ENCODE results near the gene RAD51B. TPM values are rescaled to one million over a fixed set of nuclear protein-coding genes. Genes with fewer than 3 reads are reported as not detected.

Gene RAD51B
- total and polyA plus RNA-seq, 3 donors from 2014 or later: 5.5 to 22.5 (median 19.1) TPM

GRCh38 chr14:68376067-68376779 is 556.6 kb downstream of the RAD51B start:
- H3K27me3 ChIP-seq: no peaks in the 10 kb centered on the region
- peaks cover 11% of the 10 kb centered on the region for H3K4me1 ChIP-seq
- TF ChIP-seq CTCF (IDR thresholded peaks at IDR 0.05): no peak
- intact Hi-C loops (cut with DNase I; ENCODE audit: low total_unique reads): no loop called here
- no peaks in the 10 kb centered on the region for H3K36me3 ChIP-seq (ENCODE audit: low read depth, missing control alignments)
- 74 to 76% methylated on average over 2 of the region's 2 CpGs for WGBS, 2 donors
- no peak overlapping the region for H3K4me3 ChIP-seq
- no peak for DNase-seq
- no peaks in the 10 kb centered on the region for H3K9me3 ChIP-seq
- H3K27ac ChIP-seq: peak overlapping the region in 1 of 2 donors; percentile 72

GRCh38 chr14:68377006-68377405 is 557.4 kb downstream of the RAD51B start:
- WGBS, 2 donors: 71 to 75% methylated on average over 1 of the region's 1 CpG
- Histone ChIP-seq H3K4me3 (no peak overlapping the region), H3K9me3 (no peaks in the 10 kb centered on the region), H3K27ac (peak overlapping the region; percentile 66 to 72), H3K4me1 (peaks cover 11% of the 10 kb centered on the region), H3K27me3 (no peaks in the 10 kb centered on the region), H3K36me3 (ENCODE audit: low read depth, missing control alignments) (no peaks in the 10 kb centered on the region)
- DNase-seq: no peak
- TF ChIP-seq CTCF (IDR thresholded peaks at IDR 0.05) (no peak), POLR2A (IDR thresholded peaks at IDR 0.05) (no peak)
- intact Hi-C loops (cut with DNase I; ENCODE audit: low total_unique reads): no loop called here

GRCh38 chr14:68377459-68377858 is 557.9 kb downstream of the RAD51B start:
- DNase-seq: peak; percentile 78
- WGBS, 2 donors: 27 to 45% methylated on average over 8 of the region's 8 CpGs
- peak overlapping the region; percentile 66 to 72 for H3K27ac ChIP-seq

GRCh38 chr14:68379510-68380328 is 560.1 kb downstream of the RAD51B start:
- no peak for DNase-seq
- Histone ChIP-seq H3K27me3 (no peaks in the 10 kb centered on the region), H3K36me3 (ENCODE audit: low read depth, missing control alignments) (no peaks in the 10 kb centered on the region), H3K27ac (no peak overlapping the region), H3K4me3 (no peak overlapping the region), H3K4me1 (peaks cover 11% of the 10 kb centered on the region), H3K9me3 (no peaks in the 10 kb centered on the region)
- TF ChIP-seq POLR2A (IDR thresholded peaks at IDR 0.05): no peak
- no peak for TF ChIP-seq CTCF (IDR thresholded peaks at IDR 0.05)
- 84 to 90% methylated on average over 8 of the region's 8 CpGs for WGBS, 2 donors
- intact Hi-C loops (cut with DNase I; ENCODE audit: low total_unique reads): no loop called here

More at GRCh38 chr14:68377459-68377858, 557.9 kb downstream of the RAD51B start:
- H3K4me3 ChIP-seq: no peak overlapping the region
- no peaks in the 10 kb centered on the region for H3K9me3 ChIP-seq
- intact Hi-C loops (cut with DNase I; ENCODE audit: low total_unique reads): no loop called here
- peaks cover 11% of the 10 kb centered on the region for H3K4me1 ChIP-seq
- H3K36me3 ChIP-seq (ENCODE audit: low read depth, missing control alignments): no peaks in the 10 kb centered on the region
- H3K27me3 ChIP-seq: no peaks in the 10 kb centered on the region
- TF ChIP-seq CTCF (IDR thresholded peaks at IDR 0.05): no peak
- TF ChIP-seq POLR2A (IDR thresholded peaks at IDR 0.05): no peak
